GM21390 (cell line): Measurements from ENCODE around the gene SARM1.

ENCODE experiments used
- ATAC-seq: cut with Tn5 transposase; IDR thresholded peaks from one replicate; pipeline ENCODE4 v1.9.1; 2021; ENCODE audit not compliant: unreplicated experiment

The SARM1 gene

DNA sequence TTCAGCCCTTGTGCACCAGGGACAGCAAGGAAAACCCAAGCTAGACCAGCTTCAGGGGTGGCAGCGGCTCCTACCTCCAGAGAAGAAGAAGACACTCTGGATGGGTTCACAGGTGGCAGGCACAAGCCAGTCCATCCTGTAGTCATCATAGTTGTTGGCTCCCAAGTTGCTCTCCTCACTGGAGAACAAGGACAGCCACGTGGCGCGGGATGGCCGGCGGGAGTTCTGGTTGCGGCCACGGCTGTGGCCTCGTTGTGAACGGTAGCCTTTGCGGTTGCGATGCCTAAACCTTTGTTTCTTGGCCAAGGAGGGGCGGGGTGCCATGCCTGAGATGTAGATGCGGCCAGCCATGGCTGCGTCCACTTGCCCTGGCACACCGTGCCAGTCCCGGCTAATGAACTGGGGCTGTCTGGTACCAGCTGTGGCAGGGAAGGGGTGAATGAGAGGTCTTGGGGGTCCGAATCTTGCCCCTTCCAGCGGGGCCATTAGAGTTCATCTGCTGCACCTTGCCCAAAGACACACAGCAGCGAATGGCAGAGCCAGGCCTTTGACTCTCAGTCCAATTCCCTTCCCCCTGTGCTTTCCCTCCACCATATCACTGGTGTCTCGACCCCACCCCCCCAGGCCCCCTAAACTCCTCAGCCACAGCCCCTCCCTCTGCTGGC lies 3.7 kb upstream of the SARM1 start:
- no peak for ATAC-seq

DNA sequence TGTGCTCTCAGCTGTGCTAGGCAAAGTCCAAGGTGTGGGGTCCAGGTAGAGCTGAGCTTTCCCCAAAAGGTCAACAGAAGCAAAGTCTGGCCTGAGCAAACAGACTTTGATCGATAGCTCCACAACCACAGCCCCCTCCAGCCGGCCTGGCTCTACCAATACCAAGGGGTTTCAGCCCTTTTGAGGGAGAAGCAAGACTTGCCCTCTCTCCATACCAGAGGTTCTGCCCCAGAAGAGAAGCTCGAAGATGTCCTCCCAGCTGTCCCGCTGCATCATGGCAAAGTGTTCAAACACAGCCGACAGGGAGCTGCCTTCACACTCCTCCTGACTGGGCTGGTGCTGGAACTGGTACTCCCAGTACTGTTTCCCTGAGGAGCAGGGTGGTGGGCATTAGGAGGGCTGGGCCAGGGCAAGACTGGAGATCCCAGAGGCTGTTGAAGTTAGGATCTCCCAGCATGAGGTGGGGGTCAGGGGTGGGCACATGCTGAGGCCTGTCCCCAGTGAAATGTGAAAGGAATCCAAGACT lies 3.1 kb upstream of the SARM1 start:
- no peak for ATAC-seq

DNA sequence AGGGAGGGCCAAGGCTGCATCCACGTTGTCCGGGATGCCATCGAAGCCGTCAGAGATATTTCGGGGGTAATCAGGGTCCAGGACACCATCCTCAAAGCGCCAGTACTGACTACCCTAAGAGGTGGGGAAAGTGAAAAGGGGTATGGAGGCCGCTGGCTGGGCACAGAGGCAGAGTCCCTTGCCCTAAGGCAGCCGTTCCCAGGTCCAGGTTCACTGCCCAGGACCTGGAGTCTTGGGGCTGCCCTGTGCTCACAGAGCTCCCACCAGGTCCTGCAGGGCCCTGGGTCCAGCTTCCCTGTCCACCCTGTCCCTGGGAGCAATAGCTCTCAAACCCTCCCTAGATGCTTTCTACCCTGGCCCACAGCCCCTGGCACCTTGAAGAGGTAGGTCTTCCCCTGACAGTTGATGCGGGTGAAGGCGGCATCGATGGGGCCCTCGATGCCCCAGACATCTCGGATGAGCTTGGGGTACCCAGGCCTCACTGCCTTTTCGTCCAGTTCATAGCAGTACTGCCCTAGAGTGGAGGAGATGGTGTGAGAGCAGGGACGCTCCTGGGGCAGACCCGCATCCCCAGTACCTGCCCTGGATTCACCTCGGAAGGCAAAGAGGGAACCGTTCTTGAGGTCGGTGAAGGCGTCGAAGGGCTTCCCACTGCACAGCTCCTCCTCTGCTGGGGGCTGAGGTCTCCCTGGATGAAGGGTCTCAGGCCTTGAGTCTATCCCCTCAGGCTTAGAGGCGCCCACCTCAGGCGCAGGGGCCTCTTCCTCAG lies 2.4 kb upstream of the SARM1 start:
- no peak for ATAC-seq

DNA sequence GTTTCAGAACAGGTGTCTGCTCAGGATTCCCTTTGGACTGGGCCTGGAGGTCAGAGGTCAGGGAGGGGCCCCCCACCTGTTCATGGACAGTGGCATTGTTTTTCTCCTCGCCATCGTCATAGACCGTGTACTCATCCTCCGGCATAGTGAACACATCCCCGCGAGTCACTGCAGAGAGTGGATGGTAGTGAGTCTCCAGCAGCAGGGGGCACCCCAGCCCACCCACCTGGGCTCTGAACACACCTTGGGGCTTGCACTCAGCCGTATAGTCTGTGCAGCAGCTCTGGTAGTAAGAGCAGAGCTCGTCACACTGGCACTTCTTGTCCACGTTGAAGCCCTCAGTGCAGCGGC lies 1.8 kb upstream of the SARM1 start:
- ATAC-seq = no peak

DNA sequence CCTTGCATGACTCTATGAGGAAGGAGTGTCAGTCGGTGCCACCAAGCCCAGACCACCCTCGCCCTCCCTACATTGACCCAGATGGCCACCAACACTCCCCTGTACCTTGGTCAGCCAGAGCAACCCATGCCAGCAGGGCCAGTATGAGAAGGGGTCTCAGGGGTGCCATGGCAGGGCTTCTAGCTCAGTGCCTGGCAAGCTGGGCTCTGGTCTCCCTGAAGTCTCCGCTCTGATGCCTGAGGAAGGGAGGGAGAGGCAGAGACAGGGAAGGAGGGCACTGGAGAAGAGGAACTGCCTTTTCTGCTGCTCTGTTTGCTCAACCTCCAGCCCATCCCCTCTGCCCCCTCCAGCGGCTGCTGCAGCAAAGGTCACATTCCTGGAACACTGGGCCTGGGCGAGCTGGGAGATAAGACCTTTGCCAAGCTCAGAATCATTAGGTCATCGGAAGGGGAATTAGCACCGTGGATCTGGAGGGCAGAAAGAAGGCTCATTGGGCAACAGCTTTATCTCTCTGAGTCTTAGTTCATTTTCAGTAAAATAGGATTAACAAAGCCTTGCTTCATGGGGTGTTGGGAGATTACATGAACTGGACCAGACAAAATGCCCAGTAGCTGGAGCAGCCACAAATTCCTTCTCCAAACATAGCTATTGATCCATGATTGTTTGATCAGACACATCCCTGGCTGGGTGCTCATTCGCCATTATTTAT lies 1.3 kb upstream of the SARM1 start, which contains the start of gene VTN:
TSS of gene VTN (minus strand) at position 273 of the 709 bp plus-strand sequence. CDS start at position 169, 104 bp downstream.
- no peak for ATAC-seq

DNA sequence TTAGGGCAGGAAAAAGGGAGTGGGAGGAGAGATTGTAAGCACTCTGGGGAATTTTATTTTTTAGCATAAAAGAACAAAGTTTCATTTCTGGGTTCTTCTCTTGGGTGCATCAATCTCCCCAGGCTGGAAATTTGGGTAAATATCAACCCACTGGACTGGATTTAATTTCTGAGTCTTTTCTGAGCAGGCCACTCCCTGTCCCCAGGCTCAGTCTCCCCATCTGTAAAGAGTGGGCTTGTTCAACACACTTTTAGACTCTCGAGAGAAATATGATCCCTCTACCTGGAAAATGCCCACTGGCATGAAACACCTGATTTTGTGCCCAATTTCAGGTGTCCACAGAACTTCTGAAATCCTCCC lies 770 bp upstream of the SARM1 start:
- ATAC-seq = no peak

DNA sequence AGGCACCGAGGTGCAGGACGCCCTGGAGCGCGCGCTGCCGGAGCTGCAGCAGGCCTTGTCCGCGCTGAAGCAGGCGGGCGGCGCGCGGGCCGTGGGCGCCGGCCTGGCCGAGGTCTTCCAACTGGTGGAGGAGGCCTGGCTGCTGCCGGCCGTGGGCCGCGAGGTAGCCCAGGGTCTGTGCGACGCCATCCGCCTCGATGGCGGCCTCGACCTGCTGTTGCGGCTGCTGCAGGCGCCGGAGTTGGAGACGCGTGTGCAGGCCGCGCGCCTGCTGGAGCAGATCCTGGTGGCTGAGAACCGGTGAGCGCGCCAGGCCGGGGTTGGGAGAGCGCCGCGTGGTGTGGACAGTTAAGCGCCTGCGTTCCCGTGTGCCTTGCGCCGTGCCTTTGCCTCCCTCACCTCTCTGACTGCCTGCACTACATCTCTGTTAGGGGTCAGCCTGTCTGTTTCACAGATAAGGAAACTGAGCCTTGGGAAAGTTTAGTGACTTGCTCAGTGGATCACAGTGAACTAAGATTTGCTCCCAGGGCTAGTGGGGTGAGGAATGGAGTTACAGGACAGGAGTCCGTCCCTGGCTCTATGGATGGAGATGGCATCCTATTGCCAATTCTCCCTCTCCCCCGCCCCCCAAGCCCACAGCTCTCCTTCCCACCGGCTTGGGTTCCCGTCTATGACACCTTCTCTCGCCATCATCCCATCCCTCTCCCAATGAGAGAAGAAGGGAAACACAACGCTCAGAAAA lies 880 bp downstream of the SARM1 start:
- peak; percentile 12 for ATAC-seq

DNA sequence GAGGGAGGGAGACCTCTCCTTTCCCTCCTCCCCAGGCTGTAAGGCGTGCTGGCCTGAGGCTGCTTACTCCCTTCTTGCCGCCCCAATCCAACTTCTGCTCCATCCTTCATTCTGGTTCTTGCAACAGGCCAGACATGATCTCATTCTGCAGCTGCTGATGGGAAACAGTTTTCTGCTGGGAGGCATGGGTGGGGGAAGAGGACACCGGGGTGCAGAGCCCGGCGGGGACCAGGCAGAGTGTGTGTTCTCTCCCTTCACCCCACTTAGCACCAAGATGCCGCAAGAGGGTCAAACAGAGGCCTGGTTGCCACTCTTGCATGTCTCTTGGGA lies 1.4 kb downstream of the SARM1 start:
- ATAC-seq = no peak

DNA sequence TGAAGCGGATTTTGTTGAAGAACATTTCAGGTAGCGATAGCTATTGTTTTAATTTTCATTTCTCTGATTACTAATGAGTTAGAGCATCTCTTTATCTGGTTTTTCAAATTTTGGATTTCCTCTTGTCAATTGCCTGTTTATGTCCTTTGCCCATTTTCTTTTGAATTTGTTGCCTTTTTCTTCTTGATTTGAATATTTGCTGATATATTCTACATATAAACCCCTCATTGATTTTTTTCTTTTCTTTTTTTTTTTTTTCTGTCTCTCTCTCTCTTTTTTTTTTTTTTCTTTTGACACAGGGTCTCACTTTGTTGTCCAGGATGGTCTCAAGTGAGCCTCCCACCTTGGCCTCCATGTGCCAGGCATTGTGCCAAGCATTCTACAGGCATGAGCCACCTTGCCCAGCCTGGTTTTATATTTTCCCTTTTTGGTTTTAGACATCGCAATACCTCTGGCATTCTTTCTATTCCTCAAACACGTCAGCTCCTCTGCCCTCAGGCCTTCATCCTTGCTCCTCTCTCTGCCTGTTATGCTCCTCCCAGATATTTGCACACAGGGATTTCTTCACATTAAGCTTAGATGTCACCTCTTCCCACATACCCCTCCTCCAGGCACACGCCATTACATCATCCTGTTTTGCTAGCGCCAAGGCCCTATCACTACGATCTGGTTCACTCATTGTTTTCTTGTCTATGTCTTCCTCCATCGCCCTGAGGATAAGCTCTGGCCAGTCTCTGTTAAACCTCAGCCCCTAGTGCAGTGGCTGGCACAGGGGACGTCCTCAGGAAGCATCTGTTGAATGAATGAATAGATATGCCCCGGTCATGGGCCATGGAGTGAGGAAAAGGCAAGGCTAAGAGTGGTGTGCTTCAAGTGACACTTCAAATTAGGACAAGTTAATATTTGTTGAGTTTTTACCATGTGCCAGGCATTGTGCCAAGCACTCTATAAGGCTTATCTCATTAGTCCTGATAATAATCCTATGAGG lies 8.6 kb downstream of the SARM1 start:
- no peak for ATAC-seq

DNA sequence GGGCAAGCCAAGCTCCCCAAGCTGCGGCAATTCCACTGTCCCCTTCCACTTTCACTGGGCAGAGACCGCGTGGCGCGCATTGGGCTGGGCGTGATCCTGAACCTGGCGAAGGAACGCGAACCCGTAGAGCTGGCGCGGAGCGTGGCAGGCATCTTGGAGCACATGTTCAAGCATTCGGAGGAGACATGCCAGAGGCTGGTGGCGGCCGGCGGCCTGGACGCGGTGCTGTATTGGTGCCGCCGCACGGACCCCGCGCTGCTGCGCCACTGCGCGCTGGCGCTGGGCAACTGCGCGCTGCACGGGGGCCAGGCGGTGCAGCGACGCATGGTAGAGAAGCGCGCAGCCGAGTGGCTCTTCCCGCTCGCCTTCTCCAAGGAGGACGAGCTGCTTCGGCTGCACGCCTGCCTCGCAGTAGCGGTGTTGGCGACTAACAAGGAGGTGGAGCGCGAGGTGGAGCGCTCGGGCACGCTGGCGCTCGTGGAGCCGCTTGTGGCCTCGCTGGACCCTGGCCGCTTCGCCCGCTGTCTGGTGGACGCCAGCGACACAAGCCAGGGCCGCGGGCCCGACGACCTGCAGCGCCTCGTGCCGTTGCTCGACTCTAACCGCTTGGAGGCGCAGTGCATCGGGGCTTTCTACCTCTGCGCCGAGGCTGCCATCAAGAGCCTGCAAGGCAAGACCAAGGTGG lies 9.8 kb downstream of the SARM1 start:
- no peak for ATAC-seq

DNA sequence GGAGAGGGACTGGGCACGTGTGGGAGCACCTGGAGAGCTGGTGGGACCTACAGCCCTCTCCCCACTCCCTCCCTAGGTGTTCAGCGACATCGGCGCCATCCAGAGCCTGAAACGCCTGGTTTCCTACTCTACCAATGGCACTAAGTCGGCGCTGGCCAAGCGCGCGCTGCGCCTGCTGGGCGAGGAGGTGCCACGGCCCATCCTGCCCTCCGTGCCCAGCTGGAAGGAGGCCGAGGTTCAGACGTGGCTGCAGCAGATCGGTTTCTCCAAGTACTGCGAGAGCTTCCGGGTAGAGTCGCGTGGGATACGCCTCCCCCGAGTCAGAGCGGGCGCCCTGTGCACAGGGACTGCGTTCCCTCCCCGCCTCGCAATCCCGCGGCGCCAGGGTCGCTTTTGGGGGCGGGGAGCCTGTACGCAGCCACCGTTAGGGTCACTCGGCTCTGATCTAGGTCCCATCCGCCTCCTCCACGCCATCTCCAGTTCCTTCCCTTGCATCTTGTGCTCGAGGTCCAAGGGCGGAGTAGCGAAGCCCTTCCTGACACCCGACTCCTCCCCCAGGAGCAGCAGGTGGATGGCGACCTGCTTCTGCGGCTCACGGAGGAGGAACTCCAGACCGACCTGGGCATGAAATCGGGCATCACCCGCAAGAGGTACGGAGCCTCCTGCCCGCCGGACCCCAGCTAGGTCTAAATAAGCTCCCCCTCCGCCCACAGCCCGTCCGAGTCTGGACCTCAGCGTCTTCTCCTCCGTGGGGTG lies 13.0 kb downstream of the SARM1 start:
- peak; percentile 60 for ATAC-seq

DNA sequence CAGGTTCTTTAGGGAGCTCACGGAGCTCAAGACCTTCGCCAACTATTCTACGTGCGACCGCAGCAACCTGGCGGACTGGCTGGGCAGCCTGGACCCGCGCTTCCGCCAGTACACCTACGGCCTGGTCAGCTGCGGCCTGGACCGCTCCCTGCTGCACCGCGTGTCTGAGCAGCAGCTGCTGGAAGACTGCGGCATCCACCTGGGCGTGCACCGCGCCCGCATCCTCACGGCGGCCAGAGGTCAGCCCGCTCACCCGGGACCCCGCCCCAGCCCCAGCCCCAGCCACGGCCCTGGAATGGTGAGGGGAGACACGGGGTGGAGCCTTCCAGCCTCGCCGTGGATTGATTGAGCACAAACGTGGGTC lies 13.5 kb downstream of the SARM1 start:
- no peak for ATAC-seq

DNA sequence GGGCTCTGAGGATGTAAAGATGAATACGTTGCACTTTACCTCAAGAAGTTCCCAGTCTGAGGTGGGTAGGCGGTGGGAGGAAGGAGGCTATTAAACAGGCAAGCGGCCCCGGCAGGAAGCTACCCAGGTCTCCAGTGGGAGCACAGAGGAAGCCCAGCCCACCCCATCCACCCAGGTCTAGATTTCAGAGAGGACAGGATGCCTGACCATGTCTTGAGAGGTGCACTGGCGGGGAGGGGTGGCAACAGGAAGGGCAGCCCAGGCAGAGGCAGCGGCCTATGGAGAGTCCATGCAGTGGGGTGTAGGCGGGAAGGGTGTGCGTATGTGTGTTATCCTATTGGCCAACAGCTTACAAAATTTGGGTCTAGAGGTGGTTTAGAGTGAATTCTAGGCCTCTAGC lies 13.9 kb downstream of the SARM1 start:
- no peak for ATAC-seq

DNA sequence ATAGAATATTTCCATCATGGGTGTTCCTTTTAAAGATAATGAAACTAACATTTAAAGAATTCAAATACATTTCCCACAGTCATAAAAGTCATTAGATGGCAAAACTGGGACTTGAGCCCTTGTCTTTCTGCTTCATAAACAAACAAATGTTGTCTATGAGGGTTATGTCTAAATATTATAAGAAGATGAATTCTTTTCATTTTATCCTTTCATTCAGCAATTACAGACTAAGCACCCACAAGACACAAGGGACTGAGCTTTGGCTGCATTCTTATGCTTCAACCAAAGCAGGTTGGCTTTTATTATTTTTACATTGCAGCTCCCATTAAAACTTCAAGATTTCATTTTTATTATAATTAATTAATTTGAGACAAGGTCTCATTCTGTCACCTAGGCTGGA lies 14.9 kb downstream of the SARM1 start:
- no peak for ATAC-seq

DNA sequence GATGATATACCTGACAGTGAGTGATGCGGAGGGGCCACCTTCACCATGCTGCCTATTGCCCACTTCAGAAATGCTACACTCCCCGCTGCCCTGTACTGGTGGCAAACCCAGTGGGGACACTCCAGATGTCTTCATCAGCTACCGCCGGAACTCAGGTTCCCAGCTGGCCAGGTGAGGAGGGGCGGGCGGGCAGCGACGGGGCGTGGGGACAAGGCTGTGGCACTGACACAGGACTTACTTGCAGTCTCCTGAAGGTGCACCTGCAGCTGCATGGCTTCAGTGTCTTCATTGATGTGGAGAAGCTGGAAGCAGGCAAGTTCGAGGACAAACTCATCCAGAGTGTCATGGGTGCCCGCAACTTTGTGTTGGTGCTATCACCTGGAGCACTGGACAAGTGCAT lies 16.6 kb downstream of the SARM1 start:
- ATAC-seq = no peak

DNA sequence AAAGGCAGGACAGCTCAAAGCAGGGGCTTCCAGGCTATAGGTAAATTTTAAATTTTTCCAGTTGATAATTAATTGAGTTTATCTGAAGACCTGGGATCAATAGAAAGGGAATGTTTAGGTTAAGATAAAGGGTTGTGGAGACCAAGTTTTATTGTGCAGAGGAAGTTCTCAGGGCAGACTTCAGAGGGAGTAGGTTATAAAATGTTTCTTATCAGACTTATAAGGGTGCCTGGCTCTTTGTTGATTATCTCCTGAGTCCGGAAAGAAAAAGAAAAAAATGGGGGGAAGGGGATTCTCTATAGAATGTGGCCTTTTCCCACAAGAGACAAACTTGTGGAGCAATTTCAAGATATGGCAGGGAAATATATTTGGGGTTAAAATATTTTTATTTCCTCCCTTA lies 18.6 kb downstream of the SARM1 start:
- no peak for ATAC-seq

DNA sequence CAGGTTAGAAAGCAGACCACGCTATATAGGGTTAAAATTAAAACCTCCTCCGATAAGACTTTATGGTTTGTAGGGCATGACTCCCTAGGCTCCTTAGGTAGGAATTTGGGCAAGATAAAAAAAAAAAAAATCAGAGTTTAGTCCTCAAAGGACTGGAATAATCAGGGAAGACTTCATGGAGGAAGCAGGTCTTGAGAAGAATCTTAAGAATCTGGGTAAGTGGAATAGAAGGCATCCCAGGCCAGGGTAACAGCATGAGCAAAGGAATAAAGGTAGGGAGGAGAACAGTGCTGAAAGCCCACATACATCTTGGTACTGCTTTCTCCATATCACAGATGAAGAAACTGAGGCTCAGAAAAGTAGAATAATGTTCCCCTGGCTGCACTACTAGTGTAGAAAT lies 19.1 kb downstream of the SARM1 start:
- no peak for ATAC-seq

DNA sequence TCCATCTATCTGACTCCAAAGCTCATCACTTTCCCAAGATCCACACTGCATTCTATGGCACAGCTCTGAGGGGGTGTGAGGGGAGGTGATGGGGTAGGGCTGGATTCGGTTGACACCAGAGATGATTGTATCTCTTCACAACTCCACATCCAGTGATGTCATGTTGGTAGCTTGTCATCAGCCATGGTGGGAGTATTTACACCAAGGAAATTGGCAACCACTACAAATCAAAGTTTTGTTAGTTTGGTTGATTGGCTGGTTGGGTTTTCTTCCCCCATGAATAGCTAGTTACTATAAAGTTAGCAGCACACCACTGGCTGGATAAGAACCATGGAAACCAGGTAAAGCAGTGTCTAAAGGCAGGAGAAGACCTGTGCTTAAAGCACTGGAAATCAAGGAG lies 19.5 kb downstream of the SARM1 start:
- ATAC-seq = no peak

DNA sequence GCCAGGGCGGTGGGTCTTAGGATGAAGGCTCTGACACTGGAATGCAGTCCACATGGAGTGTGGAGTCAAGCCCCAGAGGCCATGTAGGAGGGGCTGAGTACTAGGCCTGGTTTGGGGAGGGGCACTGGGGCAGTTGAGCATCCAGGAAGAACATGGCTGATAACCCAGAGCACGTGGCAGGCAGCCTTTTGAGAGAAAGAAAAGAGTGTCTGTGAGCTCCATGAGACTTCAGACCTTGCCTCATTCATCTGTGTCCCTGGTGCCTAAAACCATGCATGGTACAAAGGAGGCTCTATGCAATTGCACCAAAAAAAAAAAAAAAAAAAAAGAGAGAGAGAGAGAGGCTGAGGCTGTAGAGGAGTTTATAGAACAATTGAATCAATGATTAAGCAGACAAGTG lies 19.9 kb downstream of the SARM1 start:
- ATAC-seq = no peak
